ENCODE measurements around the gene PAN3.
A peak's percentile ranks its signal among the peaks of the same experiment; 100 is the strongest.

Gene PAN3

GRCh38 chr13:28229522-28230411 lies 91.4 kb downstream of the PAN3 start:
- DNase-seq (ENCODE audit: low spot score): no peak

DNA sequence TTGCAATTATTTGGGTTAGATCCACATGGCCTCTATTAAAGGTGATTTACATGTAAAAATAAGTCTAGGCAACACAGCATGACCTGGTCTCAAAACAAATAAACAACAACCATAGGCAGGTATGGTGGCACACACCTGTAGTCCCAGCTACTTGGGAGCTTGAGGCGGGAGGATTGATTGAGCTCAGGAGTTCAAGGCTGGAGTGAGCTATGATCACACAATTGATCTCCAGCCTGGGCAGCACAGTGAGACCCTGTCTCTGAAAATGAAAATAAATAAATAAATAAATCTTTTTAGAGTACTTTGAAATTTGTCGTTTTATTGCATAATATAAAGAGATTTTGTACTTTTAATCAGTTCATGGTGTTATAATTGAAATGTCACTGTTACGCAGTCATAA lies 93.3 kb downstream of the PAN3 start:
- no peak for DNase-seq (ENCODE audit: low spot score)

- DNase-seq (ENCODE audit: low spot score): no peak
These were observed 99.6 kb downstream of the PAN3 start for GRCh38 chr13:28237944-28238343.

- no peak for DNase-seq (ENCODE audit: low spot score)
These were observed 101.0 kb downstream of the PAN3 start for GRCh38 chr13:28239374-28239773.

GRCh38 chr13:28245465-28245864 lies 107.1 kb downstream of the PAN3 start:
- DNase-seq (ENCODE audit: low spot score): no peak

GRCh38 chr13:28246891-28247290 lies 108.5 kb downstream of the PAN3 start:
- no peak for DNase-seq (ENCODE audit: low spot score)

DNA sequence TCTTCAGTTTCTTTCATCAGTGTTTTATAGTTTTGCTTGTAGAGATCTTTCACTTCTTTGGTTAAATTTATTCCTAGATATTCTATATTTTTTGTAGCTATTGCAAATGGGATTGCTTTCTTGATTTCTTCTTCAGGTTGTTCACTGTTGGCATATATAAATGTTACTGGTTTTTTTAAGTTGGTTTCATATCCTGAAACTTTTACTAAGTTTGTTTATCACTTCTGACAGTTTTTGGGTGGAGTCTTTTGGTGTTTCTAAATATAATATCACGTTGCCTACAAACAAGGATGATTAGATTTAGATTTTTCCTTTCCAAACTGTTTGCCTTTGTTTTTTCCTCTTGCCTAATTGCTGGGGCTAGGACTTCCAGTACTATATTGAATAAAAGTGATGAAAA lies 109.7 kb downstream of the PAN3 start:
- DNase-seq (ENCODE audit: low spot score): no peak

- no peak for DNase-seq (ENCODE audit: low spot score)
These were observed 112.2 kb downstream of the PAN3 start for GRCh38 chr13:28250542-28250941.

DNA sequence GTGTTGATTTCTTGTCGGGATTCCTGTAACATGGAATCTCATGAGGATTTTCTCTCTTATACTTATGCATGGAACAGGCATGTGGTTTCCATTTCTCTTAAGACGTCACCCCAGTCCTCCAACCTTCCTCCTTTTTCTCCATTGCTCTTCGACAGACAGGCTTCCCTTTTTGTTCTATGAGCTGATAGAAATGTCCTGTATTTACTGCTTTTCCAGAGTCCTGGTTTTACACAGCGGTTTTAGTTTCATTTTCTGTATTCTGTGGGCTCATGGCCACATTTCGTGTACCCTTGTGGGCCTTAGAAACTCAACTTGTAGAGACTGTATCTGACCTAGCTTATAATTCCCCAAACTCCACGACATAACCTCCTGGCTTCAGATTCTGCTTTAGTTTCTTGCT lies 113.1 kb downstream of the PAN3 start:
- DNase-seq (ENCODE audit: low spot score): no peak

DNA sequence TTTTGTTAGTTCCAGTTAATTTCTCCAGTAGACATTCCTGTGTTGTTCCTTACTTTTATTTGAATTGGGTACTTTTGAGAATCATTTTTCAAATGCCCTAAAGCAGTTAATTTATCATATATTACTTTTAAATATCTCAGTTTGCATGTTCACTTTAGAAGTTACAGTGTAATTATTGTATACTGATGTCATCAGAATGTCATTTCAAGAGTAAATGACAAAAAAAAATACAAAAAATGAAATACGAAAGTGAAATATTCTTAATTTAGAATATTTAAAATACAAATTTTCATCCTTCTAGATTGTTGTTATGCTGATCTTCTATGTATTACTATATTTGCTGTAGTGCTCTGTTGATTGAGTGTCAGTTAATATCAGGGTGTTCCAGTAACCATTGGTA lies 114.2 kb downstream of the PAN3 start:
- no peak for DNase-seq (ENCODE audit: low spot score)

GRCh38 chr13:28257305-28257704 lies 119.0 kb downstream of the PAN3 start:
- no peak for DNase-seq (ENCODE audit: low spot score)

GRCh38 chr13:28258417-28258816 lies 120.1 kb downstream of the PAN3 start:
- no peak for DNase-seq (ENCODE audit: low spot score)

DNA sequence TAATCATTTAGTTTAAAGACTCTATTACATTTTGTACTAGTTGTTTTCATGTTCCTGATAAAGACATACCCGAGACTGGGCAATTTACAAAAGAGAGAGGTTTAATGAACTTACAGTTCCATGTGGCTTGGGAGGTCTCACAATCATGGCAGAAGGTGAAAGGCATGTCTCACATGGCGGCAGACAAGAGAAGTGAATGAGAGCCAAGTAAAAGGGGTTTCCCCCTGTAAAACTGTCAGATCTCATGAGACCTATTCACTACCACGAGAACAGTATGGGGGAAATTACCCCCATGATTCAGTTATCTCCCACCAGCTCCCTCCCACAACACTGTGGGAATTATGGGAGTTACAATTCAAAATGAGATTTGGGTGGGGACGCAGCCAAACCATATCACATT lies 129.2 kb downstream of the PAN3 start:
- DNase-seq (ENCODE audit: low spot score): no peak

DNA sequence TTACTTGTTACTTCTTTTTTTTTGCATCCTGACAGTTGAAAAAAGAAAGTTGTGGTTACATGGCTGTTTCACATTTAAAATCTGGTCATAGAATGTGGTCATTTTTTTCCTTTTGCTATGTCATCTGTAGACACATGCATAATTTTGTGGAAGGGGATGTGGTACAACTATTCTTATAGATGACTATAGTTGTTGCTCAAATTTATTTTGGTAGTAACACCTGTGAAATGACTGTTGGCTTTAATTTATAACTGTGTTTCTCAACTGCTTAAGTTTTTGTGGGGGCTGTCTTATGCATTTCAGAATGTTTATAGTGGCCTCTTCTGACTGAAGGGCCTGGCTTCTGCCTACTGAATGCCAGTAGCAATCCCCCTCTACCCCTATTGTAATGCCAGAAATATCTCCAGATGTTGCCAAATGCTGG lies 130.5 kb downstream of the PAN3 start:
- peak; percentile 73 for DNase-seq (ENCODE audit: low spot score)

DNA sequence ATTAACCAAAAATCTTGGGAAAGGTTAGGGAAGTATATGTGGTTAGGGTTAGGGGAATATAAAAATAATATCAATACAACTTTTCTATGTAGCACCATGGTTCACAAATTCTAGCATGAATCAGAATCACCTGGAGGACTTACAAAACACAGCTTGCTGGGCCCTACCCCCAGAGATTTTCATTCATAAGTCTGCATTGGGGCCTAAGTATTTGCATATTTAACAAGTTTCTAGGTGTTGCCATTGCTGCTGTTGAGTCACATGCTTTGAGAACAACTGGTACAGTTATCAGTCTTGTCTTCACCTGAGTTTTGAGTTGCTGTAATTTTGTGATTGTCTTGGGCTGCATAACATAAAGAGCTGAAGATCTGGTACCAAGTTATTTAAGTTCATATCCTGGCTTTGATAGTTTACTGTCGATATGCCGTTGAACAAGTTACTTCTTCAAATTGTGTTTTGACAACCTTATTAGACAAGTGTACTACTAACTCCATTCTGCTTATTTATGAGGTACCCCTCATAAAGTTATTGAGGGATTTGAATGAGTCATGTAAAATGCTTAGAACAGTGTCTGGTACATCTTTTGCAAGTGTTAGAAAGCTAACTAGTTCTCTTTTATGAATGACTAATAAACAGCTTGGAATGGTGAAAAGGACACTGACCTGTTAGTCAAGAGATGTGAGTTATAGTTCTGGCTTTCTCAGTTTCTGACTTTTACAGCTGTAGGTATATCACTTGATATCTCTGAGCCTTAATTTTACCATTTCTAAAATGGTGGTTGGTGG lies 132.9 kb downstream of the PAN3 start:
- no peak for DNase-seq (ENCODE audit: low spot score)

DNA sequence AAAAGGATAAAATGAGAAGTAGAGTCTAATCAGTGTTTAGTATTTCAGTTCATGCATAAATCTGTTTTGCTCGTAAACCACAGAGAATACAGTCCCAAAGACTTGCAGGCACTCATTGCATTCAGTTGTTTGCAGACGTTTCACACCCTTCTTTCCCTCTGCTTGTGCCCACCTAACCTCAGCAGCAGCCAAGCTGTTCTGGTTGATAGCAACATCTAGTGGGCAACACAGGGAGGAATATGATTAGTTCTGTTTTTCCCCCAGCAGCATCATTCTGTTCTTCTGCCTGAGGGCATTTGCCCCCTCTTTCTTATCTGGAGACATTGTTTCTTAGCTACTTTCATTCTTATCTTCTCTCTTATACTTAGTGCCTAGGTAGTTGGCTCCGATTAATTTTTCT lies 135.6 kb downstream of the PAN3 start:
- DNase-seq (ENCODE audit: low spot score): peak; percentile 20

DNA sequence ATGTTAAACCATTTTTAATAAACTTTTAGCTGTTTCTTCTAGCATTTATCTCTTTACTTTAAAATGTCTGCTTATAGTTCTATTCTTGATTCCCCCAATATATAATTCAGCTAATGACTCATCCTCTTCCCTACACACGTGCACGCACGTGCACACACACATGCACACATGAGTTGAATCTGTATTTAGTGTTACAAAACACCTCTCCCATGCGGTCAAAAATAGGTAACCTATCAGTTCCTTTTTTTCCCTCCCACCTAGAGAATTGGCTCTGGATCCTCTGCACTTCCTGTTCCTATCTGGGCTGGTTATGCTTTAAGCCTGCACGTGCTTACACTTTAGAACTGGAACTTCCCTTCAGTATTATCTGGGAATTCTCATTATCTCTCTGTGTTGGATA lies 144.1 kb downstream of the PAN3 start:
- DNase-seq (ENCODE audit: low spot score): no peak

DNA sequence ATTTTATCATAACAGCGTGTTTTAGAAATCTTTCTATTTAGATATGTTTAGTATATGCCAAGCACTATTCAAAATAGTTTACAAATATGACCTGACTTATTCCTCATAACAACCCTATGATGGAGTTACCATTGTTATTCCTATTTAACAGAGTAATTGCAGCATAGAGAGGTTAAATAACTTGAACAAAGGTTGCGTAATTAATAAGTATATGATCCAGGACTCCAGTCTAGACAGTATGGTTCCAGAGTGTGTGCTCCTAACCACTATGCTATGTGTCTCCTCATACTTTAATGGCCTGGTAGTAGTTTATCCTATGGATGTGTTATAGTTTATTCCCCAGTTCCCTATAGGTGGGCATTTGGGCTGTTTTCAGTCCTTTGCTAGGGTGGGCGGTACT lies 145.3 kb downstream of the PAN3 start:
- no peak for DNase-seq (ENCODE audit: low spot score)

GRCh38 chr13:28286263-28286662 lies 147.9 kb downstream of the PAN3 start:
- DNase-seq (ENCODE audit: low spot score): no peak

DNA sequence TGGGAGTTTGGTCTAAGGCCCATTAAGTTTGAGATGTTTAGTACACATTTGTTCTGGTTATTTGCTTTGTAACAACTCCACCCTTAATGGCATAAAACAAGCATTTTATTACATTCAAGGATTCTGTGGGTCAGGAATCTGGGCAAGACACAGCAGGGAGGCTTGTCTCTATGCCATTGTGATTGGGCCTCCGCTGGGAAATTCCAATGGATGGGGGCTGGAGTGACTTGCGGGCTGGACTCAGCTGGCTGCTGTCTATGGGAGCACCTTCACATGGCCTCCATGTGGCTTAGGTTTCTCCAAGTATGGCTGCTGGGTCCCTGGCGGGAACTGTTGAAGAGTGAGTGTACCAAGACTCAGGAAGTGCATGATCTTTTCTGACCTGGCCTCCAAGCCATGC lies 159.0 kb downstream of the PAN3 start:
- no peak for DNase-seq (ENCODE audit: low spot score)

- no peak for DNase-seq (ENCODE audit: low spot score)
These were observed 161.6 kb downstream of the PAN3 start for GRCh38 chr13:28299916-28300315.

GRCh38 chr13:28301839-28302238 lies 163.5 kb downstream of the PAN3 start:
- no peak for DNase-seq (ENCODE audit: low spot score)

GRCh38 chr13:28306325-28306724 lies 168.0 kb downstream of the PAN3 start:
- no peak for DNase-seq (ENCODE audit: low spot score)

All from germinal center (tissue), 1 donor.